K562 (cell line): ENCODE measurements around the gene DRGX. TPM values are rescaled to one million over a fixed set of nuclear protein-coding genes. Genes with fewer than 3 reads are reported as not detected.

Experiments
- CEBPZ ChIP-seq: fragments of 150-350 bp; IDR thresholded peaks from 2 replicates; pipeline ENCODE4 v1.6.1; 2014; ENCODE audit warnings: low read depth, mild to moderate bottlenecking, low read length, borderline replicate concordance
- CTCF ChIP-seq, 3 experiments: IDR thresholded peaks in 2 of 3; conservative IDR thresholded peaks in 1 of 3; 2 replicates each; pipeline ENCODE4 v1.5.1; 2011 to 2012; ENCODE audit warnings: low read length in 3 of 3, mild to moderate bottlenecking in 3 of 3, control low read depth in 2 of 3, improper control_type of control experiment in 1 of 3, inconsistent platforms in 1 of 3, low read depth in 1 of 3, mixed read lengths in 1 of 3, moderate library complexity in 1 of 3; ENCODE audit not compliant: insufficient read depth in 2 of 3
- FOXP1 ChIP-seq: sonication (generic); formaldehyde crosslinking; IDR thresholded peaks from 2 replicates; pipeline ENCODE4 v1.8.0; 2022; ENCODE audit warnings: mild to moderate bottlenecking, missing genetic modification reagents
- GABPA ChIP-seq: fragments of 200-800 bp; sonication (Bioruptor generic); conservative IDR thresholded peaks from 2 replicates; pipeline ENCODE4 v1.6.1; 2016; ENCODE audit warnings: low read depth, missing genetic modification characterization, missing compliant biosample characterization
- MLLT1 ChIP-seq, 2 experiments: fragments of 450-650 bp; IDR thresholded peaks; 2 replicates each; pipeline ENCODE4 v1.6.1; 2016
- SAFB2 ChIP-seq: fragments of 200-400 bp; formaldehyde crosslinking; IDR thresholded peaks from 2 replicates; pipeline ENCODE4 v1.6.1; 2018; ENCODE audit warnings: borderline replicate concordance, low read length, low read depth, moderate library complexity; ENCODE audit not compliant: severe bottlenecking
- ZFP91 ChIP-seq: sonication (generic); formaldehyde crosslinking; IDR thresholded peaks from 2 replicates; pipeline ENCODE4 v1.8.0; 2022; ENCODE audit warnings: mild to moderate bottlenecking, missing genetic modification reagents
- ZNF512 ChIP-seq: IDR thresholded peaks from 2 replicates; pipeline ENCODE4 v1.6.1; 2016; ENCODE audit warnings: missing genetic modification characterization, missing compliant biosample characterization
- ZNF695 ChIP-seq: fragments of 450-650 bp; formaldehyde crosslinking; IDR thresholded peaks from 2 replicates; pipeline ENCODE4 v1.4.0; 2020; ENCODE audit warnings: mild to moderate bottlenecking, moderate library complexity
- polyA plus RNA-seq, 8 experiments: library from polyadenylated mRNA; depleted of rRNA in 4 of 8; stranded (reverse) in 5 of 8; unstranded in 3 of 8; fragments of >200 nt; fragmentation: Nextera tagmentation in 2 of 8; fragmentation: Illumina TruSeq in 1 of 8; extraction: Ambion mirVana in 2 of 8; extraction: Trizol in 1 of 8; gene quantifications; 2 replicates each; pipeline versions ENCODE4 v1.2.1 to v1.2.3, GENCODE V29; 2011 to 2014; ENCODE audit warnings: inconsistent platforms in 1 of 8, missing spikeins in 1 of 8
- total RNA-seq, 7 experiments: library from RNA; depleted of rRNA in 6 of 7; stranded (reverse); fragments of >200 nt in 6 of 7; fragmentation: Illumina TruSeq in 2 of 7; extraction: Trizol in 2 of 7; gene quantifications; 2 replicates each; pipeline versions ENCODE4 v1.2.1 to v1.2.3, GENCODE V29; 2011 to 2021; ENCODE audit warnings: low replicate concordance in 1 of 7

Gene DRGX
- total and polyA plus RNA-seq, 9 of the 15 experiments (the other 6 are each of a cell fraction or from before 2014, with no cell fraction given) = not detected

- no peak for TF ChIP-seq SAFB2
- peak; percentile 75 for TF ChIP-seq GABPA (tag)
- no peak for TF ChIP-seq MLLT1 (IDR thresholded peaks at IDR 0.05)
- TF ChIP-seq ZNF695 = no peak
- no peak for TF ChIP-seq CEBPZ
- no peak for TF ChIP-seq CTCF (IDR thresholded peaks at IDR 0.05 in 2 of 3, conservative IDR thresholded peaks at IDR 0.05 in 1 of 3; ENCODE audit: insufficient read depth in 2 of 3, low read depth in 1 of 3, low read length in 3 of 3)
- no peak for TF ChIP-seq ZFP91 (CRISPR knock-in tag)
- no peak for TF ChIP-seq FOXP1
- TF ChIP-seq ZNF512 (tag) = no peak
Measured at GRCh38 chr10:49335364-49335972, 60.4 kb downstream of the DRGX start (continued).
